Stomach (tissue), 4 donors: ENCODE data around the gene SOS1.

Experiments used
- EP300 ChIP-seq: sonication (generic); formaldehyde crosslinking; IDR thresholded peaks from one replicate; pipeline ENCODE4 v1.6.1; 2017; ENCODE audit warnings: antibody characterized with exemption
- TF ChIP-seq, protein P1 (sequence below), 7 experiments: fragments of 450-650 bp in 4 of 7; fragments of 200-600 bp in 3 of 7; sonication (generic) in 3 of 7; IDR thresholded peaks; one replicate each; pipeline ENCODE4 v1.5.1; 2016 to 2019; ENCODE audit warnings: antibody characterized with exemption in 7 of 7, control low read depth in 2 of 7, mild to moderate bottlenecking in 1 of 7

DNA sequence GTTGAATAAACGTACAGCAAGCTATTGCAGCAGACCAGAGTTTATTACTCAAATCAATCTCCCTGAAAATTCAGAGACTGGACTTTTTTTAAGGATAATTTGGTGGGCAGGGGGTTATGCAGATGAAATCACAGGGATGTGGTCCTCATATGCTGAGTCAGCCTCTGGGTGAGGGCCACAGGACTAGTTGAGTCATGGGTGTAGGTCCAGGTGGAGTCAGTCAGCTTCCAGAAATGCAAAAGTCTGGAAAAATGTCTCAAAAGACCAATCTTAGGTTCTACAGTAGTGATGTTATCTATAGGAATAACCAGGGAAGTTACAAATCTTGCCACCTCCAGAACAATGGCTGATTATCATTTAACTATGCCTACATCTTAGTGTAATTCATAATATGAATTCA lies 180.1 kb downstream of the SOS1 start:
- TF ChIP-seq, protein P1, sequence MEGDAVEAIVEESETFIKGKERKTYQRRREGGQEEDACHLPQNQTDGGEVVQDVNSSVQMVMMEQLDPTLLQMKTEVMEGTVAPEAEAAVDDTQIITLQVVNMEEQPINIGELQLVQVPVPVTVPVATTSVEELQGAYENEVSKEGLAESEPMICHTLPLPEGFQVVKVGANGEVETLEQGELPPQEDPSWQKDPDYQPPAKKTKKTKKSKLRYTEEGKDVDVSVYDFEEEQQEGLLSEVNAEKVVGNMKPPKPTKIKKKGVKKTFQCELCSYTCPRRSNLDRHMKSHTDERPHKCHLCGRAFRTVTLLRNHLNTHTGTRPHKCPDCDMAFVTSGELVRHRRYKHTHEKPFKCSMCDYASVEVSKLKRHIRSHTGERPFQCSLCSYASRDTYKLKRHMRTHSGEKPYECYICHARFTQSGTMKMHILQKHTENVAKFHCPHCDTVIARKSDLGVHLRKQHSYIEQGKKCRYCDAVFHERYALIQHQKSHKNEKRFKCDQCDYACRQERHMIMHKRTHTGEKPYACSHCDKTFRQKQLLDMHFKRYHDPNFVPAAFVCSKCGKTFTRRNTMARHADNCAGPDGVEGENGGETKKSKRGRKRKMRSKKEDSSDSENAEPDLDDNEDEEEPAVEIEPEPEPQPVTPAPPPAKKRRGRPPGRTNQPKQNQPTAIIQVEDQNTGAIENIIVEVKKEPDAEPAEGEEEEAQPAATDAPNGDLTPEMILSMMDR (IDR thresholded peaks at IDR 0.05) = no peak
- no peak for TF ChIP-seq EP300
